Mammary epithelial cell (primary cell): ENCODE data around the gene ECM2.

Experiments used
- EZH2 ChIP-seq: IDR thresholded peaks from 2 replicates; pipeline ENCODE4 v1.6.1; 2012; ENCODE audit warnings: low read length, inconsistent platforms, borderline replicate concordance
- TF ChIP-seq, protein P1 (sequence below), 2 donors: IDR thresholded peaks in 1 of 2; conservative IDR thresholded peaks in 1 of 2; 2 replicates each; pipeline ENCODE4 v1.5.1; 2011 to 2012; ENCODE audit warnings: inconsistent platforms in 2 of 2, low read length in 2 of 2, mild to moderate bottlenecking in 2 of 2, control low read depth in 1 of 2, low read depth in 1 of 2; ENCODE audit not compliant: insufficient read depth in 1 of 2; ENCODE audit errors: extremely low read depth in 1 of 2

DNA sequence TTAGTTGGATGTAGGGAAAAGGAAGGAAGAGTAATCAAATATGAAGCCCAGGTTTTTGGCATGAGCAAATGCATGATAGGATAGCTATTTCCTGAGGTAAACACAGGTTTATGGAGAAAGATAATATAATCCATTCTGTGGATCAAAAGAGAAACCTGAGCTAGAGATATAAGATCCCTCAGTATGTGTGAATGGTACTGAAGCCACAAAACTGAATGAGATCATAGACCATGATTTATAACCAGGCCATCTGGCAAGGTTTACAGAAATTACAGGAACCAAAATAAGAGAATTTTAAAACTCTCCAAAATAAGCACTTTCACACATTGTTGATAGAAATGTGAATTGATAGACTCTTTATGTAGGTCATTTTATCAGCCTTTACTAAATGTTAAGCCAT is 28.7 kb upstream of the ECM2 start:
- TF ChIP-seq, protein P1, sequence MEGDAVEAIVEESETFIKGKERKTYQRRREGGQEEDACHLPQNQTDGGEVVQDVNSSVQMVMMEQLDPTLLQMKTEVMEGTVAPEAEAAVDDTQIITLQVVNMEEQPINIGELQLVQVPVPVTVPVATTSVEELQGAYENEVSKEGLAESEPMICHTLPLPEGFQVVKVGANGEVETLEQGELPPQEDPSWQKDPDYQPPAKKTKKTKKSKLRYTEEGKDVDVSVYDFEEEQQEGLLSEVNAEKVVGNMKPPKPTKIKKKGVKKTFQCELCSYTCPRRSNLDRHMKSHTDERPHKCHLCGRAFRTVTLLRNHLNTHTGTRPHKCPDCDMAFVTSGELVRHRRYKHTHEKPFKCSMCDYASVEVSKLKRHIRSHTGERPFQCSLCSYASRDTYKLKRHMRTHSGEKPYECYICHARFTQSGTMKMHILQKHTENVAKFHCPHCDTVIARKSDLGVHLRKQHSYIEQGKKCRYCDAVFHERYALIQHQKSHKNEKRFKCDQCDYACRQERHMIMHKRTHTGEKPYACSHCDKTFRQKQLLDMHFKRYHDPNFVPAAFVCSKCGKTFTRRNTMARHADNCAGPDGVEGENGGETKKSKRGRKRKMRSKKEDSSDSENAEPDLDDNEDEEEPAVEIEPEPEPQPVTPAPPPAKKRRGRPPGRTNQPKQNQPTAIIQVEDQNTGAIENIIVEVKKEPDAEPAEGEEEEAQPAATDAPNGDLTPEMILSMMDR (conservative IDR thresholded peaks at IDR 0.05 in 1 of 2, IDR thresholded peaks at IDR 0.05 in 1 of 2; ENCODE audit: extremely low read depth in 1 of 2, insufficient read depth in 1 of 2, low read depth in 1 of 2, low read length in 2 of 2): no peak
- no peak for TF ChIP-seq EZH2
